Thyroid gland (tissue), 4 donors: Measurements from ENCODE around the gene KRTAP6-1.

Experiments
- POLR2A ChIP-seq, 2 donors: fragments of 450-650 bp; IDR thresholded peaks; one replicate each; pipeline ENCODE4 v1.6.1; 2017; ENCODE audit warnings: antibody characterized with exemption in 2 of 2, mild to moderate bottlenecking in 2 of 2, moderate library complexity in 1 of 2
- TF ChIP-seq, protein P1 (sequence below), 6 experiments: fragments of 200-600 bp in 3 of 6; fragments of 450-650 bp in 3 of 6; sonication (generic) in 3 of 6; IDR thresholded peaks; one replicate each; pipeline ENCODE4 v1.5.1; 2016 to 2019; ENCODE audit warnings: antibody characterized with exemption in 6 of 6, mild to moderate bottlenecking in 2 of 6, inconsistent platforms in 1 of 6, moderate library complexity in 1 of 6

GRCh38 chr21:30620522-30620921 is 6.8 kb upstream of the KRTAP6-1 start, which contains the start of gene KRTAP20-4:
- TF ChIP-seq POLR2A (IDR thresholded peaks at IDR 0.05): no peak
- TF ChIP-seq, protein P1, sequence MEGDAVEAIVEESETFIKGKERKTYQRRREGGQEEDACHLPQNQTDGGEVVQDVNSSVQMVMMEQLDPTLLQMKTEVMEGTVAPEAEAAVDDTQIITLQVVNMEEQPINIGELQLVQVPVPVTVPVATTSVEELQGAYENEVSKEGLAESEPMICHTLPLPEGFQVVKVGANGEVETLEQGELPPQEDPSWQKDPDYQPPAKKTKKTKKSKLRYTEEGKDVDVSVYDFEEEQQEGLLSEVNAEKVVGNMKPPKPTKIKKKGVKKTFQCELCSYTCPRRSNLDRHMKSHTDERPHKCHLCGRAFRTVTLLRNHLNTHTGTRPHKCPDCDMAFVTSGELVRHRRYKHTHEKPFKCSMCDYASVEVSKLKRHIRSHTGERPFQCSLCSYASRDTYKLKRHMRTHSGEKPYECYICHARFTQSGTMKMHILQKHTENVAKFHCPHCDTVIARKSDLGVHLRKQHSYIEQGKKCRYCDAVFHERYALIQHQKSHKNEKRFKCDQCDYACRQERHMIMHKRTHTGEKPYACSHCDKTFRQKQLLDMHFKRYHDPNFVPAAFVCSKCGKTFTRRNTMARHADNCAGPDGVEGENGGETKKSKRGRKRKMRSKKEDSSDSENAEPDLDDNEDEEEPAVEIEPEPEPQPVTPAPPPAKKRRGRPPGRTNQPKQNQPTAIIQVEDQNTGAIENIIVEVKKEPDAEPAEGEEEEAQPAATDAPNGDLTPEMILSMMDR (IDR thresholded peaks at IDR 0.05): no peak
